Endothelial cell of umbilical vein (primary cell): Measurements from ENCODE around the gene RPS14. TPM values are rescaled to one million over a fixed set of nuclear protein-coding genes. Genes with fewer than 3 reads are reported as not detected.
"Not testable (repeated sequence)": the region's sequence is repeated elsewhere in the genome, so short reads cannot be mapped to it uniquely, and the experiment has no call there.

Source experiments
- BruUV-seq: library from RNA; stranded (reverse); fragments of 400-500 nt; replicated peaks from 2 replicates; lab custom pipeline; 2021; lab: Mats Ljungman, UMichigan
- CTCF ChIA-PET: fragments of 300-600, 350-600 bp; sonication (Branson Sonifier 250); formaldehyde crosslinking; loops from one replicate; lab custom pipeline; 2021; ENCODE audit warnings: antibody characterized with exemption, inconsistent platforms; lab: Charles Lee
- POLR2A ChIA-PET: fragments of 300-600, 350-600 bp; sonication (Branson Sonifier 250); formaldehyde crosslinking; loops from one replicate; lab custom pipeline; 2021; ENCODE audit warnings: antibody characterized with exemption, inconsistent platforms; lab: Charles Lee
- DNase-seq: peaks from one replicate; pipeline ENCODE4 v3.0.0-alpha.2; 2011; ENCODE audit warnings: low read depth, low spot score
- FAIRE-seq: peaks from 2 replicates; lab custom pipeline; 2011; peaks lifted over from hg19 to GRCh38; lab: Jason Lieb, UNC
- H2AFZ ChIP-seq: 2 replicates; pipeline ENCODE4 v1.6.0; 2012; ENCODE audit warnings: low read depth, low read length, control low read depth, inconsistent platforms
- H3K27ac ChIP-seq: 2 replicates; pipeline ENCODE4 v1.5.1; 2011; ENCODE audit warnings: low read depth, mild to moderate bottlenecking, control low read depth, low read length, moderate library complexity; ENCODE audit not compliant: insufficient read depth
- H3K27me3 ChIP-seq, 2 experiments: 2 replicates each; pipeline versions ENCODE4 v1.6.0 to v1.6.1; 2011; ENCODE audit warnings: low read length in 2 of 2, mixed read lengths in 1 of 2; ENCODE audit not compliant: control insufficient read depth in 2 of 2, insufficient read depth in 2 of 2
- H3K36me3 ChIP-seq, 2 experiments: 2 replicates in 1 of 2; 3 replicates in 1 of 2; pipeline ENCODE4 v1.5.1; 2011; ENCODE audit warnings: low read length in 2 of 2, mild to moderate bottlenecking in 1 of 2, moderate library complexity in 1 of 2; ENCODE audit not compliant: control insufficient read depth in 2 of 2, insufficient read depth in 2 of 2; ENCODE audit errors: extremely low read depth in 1 of 2
- H3K4me1 ChIP-seq: 3 replicates; pipeline ENCODE4 v1.5.1; 2011; ENCODE audit warnings: mild to moderate bottlenecking, low read length; ENCODE audit not compliant: control insufficient read depth, insufficient read depth; ENCODE audit errors: extremely low read depth
- H3K4me2 ChIP-seq: 2 replicates; pipeline ENCODE4 v1.6.1; 2011; ENCODE audit warnings: low read length, control low read depth, mixed read lengths; ENCODE audit not compliant: insufficient read depth
- H3K4me3 ChIP-seq, 3 experiments: fragments of 200-600 bp in 1 of 3; sonication (generic), shearing (Covaris generic) in 1 of 3; replicated peaks in 1 of 3; 2 replicates each; pipeline ENCODE4 v1.5.1; 2011 to 2016; ENCODE audit warnings: control low read depth in 3 of 3, low read length in 3 of 3, mild to moderate bottlenecking in 2 of 3, inconsistent platforms in 1 of 3, low read depth in 1 of 3, moderate library complexity in 1 of 3; ENCODE audit not compliant: insufficient read depth in 1 of 3
- H3K79me2 ChIP-seq: 2 replicates; pipeline ENCODE4 v1.6.0; 2012; ENCODE audit warnings: low read length, inconsistent platforms; ENCODE audit not compliant: control insufficient read depth, insufficient read depth
- H3K9ac ChIP-seq: replicated peaks from 2 replicates; pipeline ENCODE3; 2011; ENCODE audit warnings: low read length, control low read depth; ENCODE audit not compliant: insufficient read depth; ENCODE audit errors: extremely low read depth
- H3K9me1 ChIP-seq: replicated peaks from 3 replicates; pipeline ENCODE4 v1.6.0; 2011; ENCODE audit warnings: mild to moderate bottlenecking, low read length; ENCODE audit not compliant: control insufficient read depth, insufficient read depth; ENCODE audit errors: extremely low read depth
- H3K9me3 ChIP-seq: replicated peaks from 2 replicates; pipeline ENCODE4 v1.5.1; 2012; ENCODE audit warnings: low read length, inconsistent platforms; ENCODE audit not compliant: control insufficient read depth, insufficient read depth
- H4K20me1 ChIP-seq: replicated peaks from 2 replicates; pipeline ENCODE3; 2011; ENCODE audit warnings: mild to moderate bottlenecking, low read length; ENCODE audit not compliant: control insufficient read depth, insufficient read depth; ENCODE audit errors: extremely low read depth
- CTCF ChIP-seq, 2 donors: IDR thresholded peaks; 1 replicate in 1 of 2; 2 replicates in 1 of 2; pipeline ENCODE4 v1.5.1; 2011; ENCODE audit warnings: low read length in 2 of 2, mild to moderate bottlenecking in 2 of 2, moderate library complexity in 2 of 2, control low read depth in 1 of 2, inconsistent platforms in 1 of 2, low read depth in 1 of 2; ENCODE audit not compliant: insufficient read depth in 1 of 2; ENCODE audit errors: extremely low read depth in 1 of 2
- EZH2 ChIP-seq: IDR thresholded peaks from 2 replicates; pipeline ENCODE4 v1.6.1; 2012; ENCODE audit warnings: borderline replicate concordance, low read depth, mild to moderate bottlenecking, moderate library complexity, low read length, inconsistent platforms; ENCODE audit not compliant: severe bottlenecking
- FOS ChIP-seq: IDR thresholded peaks from 2 replicates; pipeline ENCODE4 v1.6.1; 2011; ENCODE audit warnings: mild to moderate bottlenecking, low read length, moderate library complexity, borderline replicate concordance; ENCODE audit not compliant: insufficient read depth
- GATA2 ChIP-seq: IDR thresholded peaks from 2 replicates; pipeline ENCODE4 v1.7.0; 2011; ENCODE audit warnings: low read depth, mild to moderate bottlenecking, moderate library complexity, mixed read lengths, low read length; ENCODE audit not compliant: insufficient read length, insufficient read depth
- JUN ChIP-seq: IDR thresholded peaks from 2 replicates; pipeline ENCODE4 v1.6.1; 2011; ENCODE audit warnings: borderline replicate concordance, low read depth; ENCODE audit not compliant: insufficient read length, insufficient read depth
- MAX ChIP-seq: IDR thresholded peaks from 2 replicates; pipeline ENCODE4 v1.6.1; 2011; ENCODE audit not compliant: insufficient read depth, insufficient read length
- MYC ChIP-seq: IDR thresholded peaks from one replicate; pipeline ENCODE4 v1.6.1; 2011; ENCODE audit warnings: mild to moderate bottlenecking, low read depth, low read length
- POLR2A ChIP-seq: IDR thresholded peaks from 2 replicates; pipeline ENCODE4 v1.6.1; 2012; ENCODE audit warnings: low read depth, mild to moderate bottlenecking, control low read depth, low read length
- POLR2AphosphoS5 ChIP-seq: IDR thresholded peaks from 2 replicates; pipeline ENCODE4 v1.6.1; 2012; ENCODE audit warnings: low read depth, mild to moderate bottlenecking, control low read depth, low read length, moderate library complexity; ENCODE audit not compliant: insufficient read depth
- dilution Hi-C: fragments of 300-500 bp; cut with MboI; formaldehyde crosslinking; loops from one replicate; pipeline ENCODE4 v1.15.0; 2019; ENCODE audit warnings: low sequenced_read_pairs; ENCODE audit not compliant: extremely low pct_ligation_motif_present
- intact Hi-C: fragments of 100-400 bp; cut with micrococcal nuclease; formaldehyde crosslinking; loops from one replicate; pipeline ENCODE4 v1.10.0; 2022
- polyA plus RNA-seq, 4 experiments: library from polyadenylated mRNA; depleted of rRNA in 3 of 4; stranded (reverse) in 3 of 4; unstranded in 1 of 4; fragments of >200 nt; gene quantifications; 2 replicates each; pipeline versions ENCODE4 v1.2.1 to v1.2.3, GENCODE V29; 2011 to 2012; ENCODE audit warnings: missing spikeins in 1 of 4
- total RNA-seq: library from RNA; stranded (reverse); gene quantifications from 2 replicates; pipeline ENCODE4 v1.2.3, GENCODE V29; 2021

RPS14 gene
- total and polyA plus RNA-seq, 2 donors (not counting 3 experiments of a cell fraction or from before 2014, with no cell fraction given) = 1,852 to 5,521 TPM

- dilution Hi-C loops = no loop called here
- no peak for FAIRE-seq
- Histone ChIP-seq H3K4me2 (no peak overlapping the region), H4K20me1 (no peaks in the 10 kb centered on the region), H3K4me3 (no peak overlapping the region), H3K9me1 (no peaks in the 10 kb centered on the region), H3K27me3 (peaks cover 0 to 2% of the 10 kb centered on the region in 2 experiments), H3K9ac (no peak overlapping the region), H3K27ac (no peak overlapping the region), H3K79me2 (no peaks in the 10 kb centered on the region), H3K36me3 (no peaks in the 10 kb centered on the region), H3K4me1 (no peaks in the 10 kb centered on the region), H2AFZ (no peak overlapping the region), H3K9me3 (no peaks in the 10 kb centered on the region)
- no TSS peak for BruUV-seq
- POLR2A ChIA-PET = interaction anchor here (0.6 kb wide), 1 partner anchor 149 kb away, joined by 4 read pairs; no protein-coding TSS in a partner anchor
- intact Hi-C loops = no loop called here
- CTCF ChIA-PET = no interaction called here
- no peak for DNase-seq
- TF ChIP-seq CTCF (IDR thresholded peaks at IDR 0.05; ENCODE audit: extremely low read depth in 1 of 2, insufficient read depth in 1 of 2, low read depth in 1 of 2, low read length in 2 of 2) (no peak), JUN (no peak), MAX (no peak), EZH2 (no peak), POLR2AphosphoS5 (no peak), FOS (no peak), GATA2 (no peak), MYC (no peak), POLR2A (no peak)
Measured at GRCh38 chr5:150419630-150420270, 29.8 kb downstream of the RPS14 start.

- H3K9me3 ChIP-seq, H4K20me1 ChIP-seq, H3K79me2 ChIP-seq, BruUV-seq, intact Hi-C loops, H2AFZ ChIP-seq, H3K9ac ChIP-seq, H3K27me3 ChIP-seq, DNase-seq, H3K36me3 ChIP-seq, H3K9me1 ChIP-seq, POLR2A ChIA-PET, dilution Hi-C loops, H3K27ac ChIP-seq, H3K4me3 ChIP-seq, FAIRE-seq, H3K4me1 ChIP-seq, H3K4me2 ChIP-seq: not testable (repeated sequence)
- CTCF ChIA-PET = interaction anchor here (0.6 to 2.4 kb wide), 3 partner anchors 16 to 259 kb away, joined by 3 to 11 read pairs (median 3); partner anchors contain the start of gene PDGFRB
Measured at GRCh38 chr5:150413902-150414790, 35.4 kb downstream of the RPS14 start.
